ENCODE data around the gene GGN. TPM values are rescaled to one million over a fixed set of nuclear protein-coding genes. Genes with fewer than 3 reads are reported as not detected.

Gene GGN
- total RNA-seq, 1 donor from 2014 or later, result 0.26 TPM

Other genes starting within 250 kb of the GGN start
- gene DPF1, start 163.8 kb downstream of the GGN start, total RNA-seq, result 0.13 and 0.26 TPM in 2 replicates
- gene PPP1R14A, start 131.7 kb downstream of the GGN start, total RNA-seq, result 0.51 and 2.2 TPM in 2 replicates
- 24.5 and 35.1 TPM in 2 replicates for gene SPINT2, start 123.5 kb downstream of the GGN start, total RNA-seq
- gene C19orf33, start 83.8 kb downstream of the GGN start, total RNA-seq, result 0.51 and 1.4 TPM in 2 replicates
- 60.4 and 74.8 TPM in 2 replicates for gene YIF1B, start 72.1 kb downstream of the GGN start, total RNA-seq
- gene KCNK6, start 68.2 kb downstream of the GGN start, total RNA-seq, result 4.7 and 6.9 TPM in 2 replicates
- gene CATSPERG, start 52.2 kb downstream of the GGN start, total RNA-seq, result 0.76 and 0.77 TPM in 2 replicates
- 240 and 269 TPM in 2 replicates for gene PSMD8, start 13.5 kb downstream of the GGN start, total RNA-seq
- gene SPRED3, start 663 bp upstream of the GGN start, total RNA-seq, result 0.38 and 0.39 TPM in 2 replicates
- gene FAM98C, start 15.1 kb upstream of the GGN start, total RNA-seq, result 4.6 and 6.4 TPM in 2 replicates
- gene RASGRP4, start 38.2 kb upstream of the GGN start, total RNA-seq, result not detected in 2 replicates
- not detected in 2 replicates for gene RYR1, start 45.7 kb upstream of the GGN start, total RNA-seq
- gene MAP4K1, start 229.9 kb upstream of the GGN start, total RNA-seq, result 0.13 TPM in 1 of 2 replicates, not detected in the other
- 329 and 443 TPM in 2 replicates for gene EIF3K, start 231.2 kb upstream of the GGN start, total RNA-seq

Data from dermis microvascular lymphatic vessel endothelial cell (primary cell).